ENCODE measurements around the gene HCN4. TPM values are rescaled to one million over a fixed set of nuclear protein-coding genes. Genes with fewer than 3 reads are reported as not detected.

Gene HCN4
- total RNA-seq, 1 experiment from 2014 or later, result 10.5 TPM

DNA sequence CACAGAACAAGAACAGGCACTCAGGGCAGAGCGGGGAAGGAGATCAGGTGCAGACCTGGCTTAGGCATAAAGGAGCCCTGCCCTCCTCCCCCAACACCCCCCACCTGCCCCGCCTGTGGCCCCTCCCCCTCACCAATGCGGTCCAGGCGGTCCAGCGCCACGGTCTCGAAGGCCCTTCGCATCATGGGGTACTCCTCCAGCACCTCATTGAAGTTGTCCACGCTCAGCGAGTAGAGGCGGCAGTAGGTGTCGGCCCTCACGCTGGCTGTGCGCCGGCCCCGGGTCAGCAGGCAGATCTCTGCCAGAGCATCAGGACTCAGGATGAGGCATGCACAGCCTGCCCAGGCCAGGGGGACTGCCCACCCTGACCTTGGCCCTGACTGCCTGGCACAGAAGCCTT, 44.8 kb downstream of the HCN4 start (continued):
- TF ChIP-seq, protein P1, sequence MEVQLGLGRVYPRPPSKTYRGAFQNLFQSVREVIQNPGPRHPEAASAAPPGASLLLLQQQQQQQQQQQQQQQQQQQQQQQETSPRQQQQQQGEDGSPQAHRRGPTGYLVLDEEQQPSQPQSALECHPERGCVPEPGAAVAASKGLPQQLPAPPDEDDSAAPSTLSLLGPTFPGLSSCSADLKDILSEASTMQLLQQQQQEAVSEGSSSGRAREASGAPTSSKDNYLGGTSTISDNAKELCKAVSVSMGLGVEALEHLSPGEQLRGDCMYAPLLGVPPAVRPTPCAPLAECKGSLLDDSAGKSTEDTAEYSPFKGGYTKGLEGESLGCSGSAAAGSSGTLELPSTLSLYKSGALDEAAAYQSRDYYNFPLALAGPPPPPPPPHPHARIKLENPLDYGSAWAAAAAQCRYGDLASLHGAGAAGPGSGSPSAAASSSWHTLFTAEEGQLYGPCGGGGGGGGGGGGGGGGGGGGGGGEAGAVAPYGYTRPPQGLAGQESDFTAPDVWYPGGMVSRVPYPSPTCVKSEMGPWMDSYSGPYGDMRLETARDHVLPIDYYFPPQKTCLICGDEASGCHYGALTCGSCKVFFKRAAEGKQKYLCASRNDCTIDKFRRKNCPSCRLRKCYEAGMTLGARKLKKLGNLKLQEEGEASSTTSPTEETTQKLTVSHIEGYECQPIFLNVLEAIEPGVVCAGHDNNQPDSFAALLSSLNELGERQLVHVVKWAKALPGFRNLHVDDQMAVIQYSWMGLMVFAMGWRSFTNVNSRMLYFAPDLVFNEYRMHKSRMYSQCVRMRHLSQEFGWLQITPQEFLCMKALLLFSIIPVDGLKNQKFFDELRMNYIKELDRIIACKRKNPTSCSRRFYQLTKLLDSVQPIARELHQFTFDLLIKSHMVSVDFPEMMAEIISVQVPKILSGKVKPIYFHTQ (CRISPR knock-in tag; IDR thresholded peaks at IDR 0.05), result no peak
- TF ChIP-seq, protein P2, sequence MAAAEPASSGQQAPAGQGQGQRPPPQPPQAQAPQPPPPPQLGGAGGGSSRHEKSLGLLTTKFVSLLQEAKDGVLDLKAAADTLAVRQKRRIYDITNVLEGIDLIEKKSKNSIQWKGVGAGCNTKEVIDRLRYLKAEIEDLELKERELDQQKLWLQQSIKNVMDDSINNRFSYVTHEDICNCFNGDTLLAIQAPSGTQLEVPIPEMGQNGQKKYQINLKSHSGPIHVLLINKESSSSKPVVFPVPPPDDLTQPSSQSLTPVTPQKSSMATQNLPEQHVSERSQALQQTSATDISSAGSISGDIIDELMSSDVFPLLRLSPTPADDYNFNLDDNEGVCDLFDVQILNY (CRISPR knock-in tag; IDR thresholded peaks at IDR 0.05), result no peak
- no peak for TF ChIP-seq ELF4 (CRISPR knock-in tag; IDR thresholded peaks at IDR 0.05; ENCODE audit: low read depth)
- TF ChIP-seq, protein P3, sequence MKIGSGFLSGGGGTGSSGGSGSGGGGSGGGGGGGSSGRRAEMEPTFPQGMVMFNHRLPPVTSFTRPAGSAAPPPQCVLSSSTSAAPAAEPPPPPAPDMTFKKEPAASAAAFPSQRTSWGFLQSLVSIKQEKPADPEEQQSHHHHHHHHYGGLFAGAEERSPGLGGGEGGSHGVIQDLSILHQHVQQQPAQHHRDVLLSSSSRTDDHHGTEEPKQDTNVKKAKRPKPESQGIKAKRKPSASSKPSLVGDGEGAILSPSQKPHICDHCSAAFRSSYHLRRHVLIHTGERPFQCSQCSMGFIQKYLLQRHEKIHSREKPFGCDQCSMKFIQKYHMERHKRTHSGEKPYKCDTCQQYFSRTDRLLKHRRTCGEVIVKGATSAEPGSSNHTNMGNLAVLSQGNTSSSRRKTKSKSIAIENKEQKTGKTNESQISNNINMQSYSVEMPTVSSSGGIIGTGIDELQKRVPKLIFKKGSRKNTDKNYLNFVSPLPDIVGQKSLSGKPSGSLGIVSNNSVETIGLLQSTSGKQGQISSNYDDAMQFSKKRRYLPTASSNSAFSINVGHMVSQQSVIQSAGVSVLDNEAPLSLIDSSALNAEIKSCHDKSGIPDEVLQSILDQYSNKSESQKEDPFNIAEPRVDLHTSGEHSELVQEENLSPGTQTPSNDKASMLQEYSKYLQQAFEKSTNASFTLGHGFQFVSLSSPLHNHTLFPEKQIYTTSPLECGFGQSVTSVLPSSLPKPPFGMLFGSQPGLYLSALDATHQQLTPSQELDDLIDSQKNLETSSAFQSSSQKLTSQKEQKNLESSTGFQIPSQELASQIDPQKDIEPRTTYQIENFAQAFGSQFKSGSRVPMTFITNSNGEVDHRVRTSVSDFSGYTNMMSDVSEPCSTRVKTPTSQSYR (CRISPR knock-in tag; IDR thresholded peaks at IDR 0.05), result no peak
- TF ChIP-seq CREB1 (CRISPR knock-in tag; IDR thresholded peaks at IDR 0.05), result no peak
- TF ChIP-seq MXD4 (CRISPR knock-in tag; IDR thresholded peaks at IDR 0.05; ENCODE audit: borderline replicate concordance), result no peak

DNA sequence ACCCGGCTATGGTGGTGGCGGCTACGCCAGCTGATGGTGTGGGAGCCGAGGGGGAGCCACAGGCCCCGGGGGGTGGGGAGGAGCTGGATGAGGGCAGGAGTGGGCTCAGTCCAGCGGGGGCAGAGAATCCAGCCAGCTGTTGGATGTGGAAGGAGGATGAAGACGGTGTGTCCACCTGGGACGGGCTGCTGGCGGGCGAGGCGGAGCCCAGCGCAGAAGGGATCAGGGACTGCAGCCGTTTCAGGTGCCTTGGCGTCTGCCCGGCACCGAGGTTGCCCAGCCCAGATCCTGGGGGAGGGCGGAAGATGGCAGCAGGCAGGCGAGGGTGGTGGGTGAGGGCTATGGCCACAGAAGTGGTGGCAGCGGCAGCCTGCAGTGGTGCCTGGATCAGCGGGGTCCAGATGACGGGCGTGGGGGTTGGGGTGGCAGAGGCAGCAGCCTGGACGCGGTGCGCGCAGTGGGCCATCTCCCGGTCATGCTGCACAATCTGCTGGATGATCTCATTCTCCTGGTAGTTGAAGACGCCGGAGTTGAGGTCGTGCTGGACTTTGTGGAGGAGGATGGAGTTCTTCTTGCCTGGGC, 45.3 kb downstream of the HCN4 start:
- Mint-ChIP-seq H3K27me3 (ENCODE audit: low read depth) (no peaks in the 10 kb centered on the region; the same call in 1 of the 2 replicates), H3K9me3 (no peaks in the 10 kb centered on the region), H3K36me3 (no peaks in the 10 kb centered on the region), H3K27ac (no peak overlapping the region), H3K4me1 (peaks cover 7% of the 10 kb centered on the region), H3K4me3 (no peak overlapping the region)
- TF ChIP-seq FOXK1 (CRISPR knock-in tag; IDR thresholded peaks at IDR 0.05), result no peak
- TF ChIP-seq, protein P4, sequence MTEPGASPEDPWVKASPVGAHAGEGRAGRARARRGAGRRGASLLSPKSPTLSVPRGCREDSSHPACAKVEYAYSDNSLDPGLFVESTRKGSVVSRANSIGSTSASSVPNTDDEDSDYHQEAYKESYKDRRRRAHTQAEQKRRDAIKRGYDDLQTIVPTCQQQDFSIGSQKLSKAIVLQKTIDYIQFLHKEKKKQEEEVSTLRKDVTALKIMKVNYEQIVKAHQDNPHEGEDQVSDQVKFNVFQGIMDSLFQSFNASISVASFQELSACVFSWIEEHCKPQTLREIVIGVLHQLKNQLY (CRISPR knock-in tag; IDR thresholded peaks at IDR 0.05), result no peak
- no peak for TF ChIP-seq IRF2 (CRISPR knock-in tag; IDR thresholded peaks at IDR 0.05; ENCODE audit: borderline replicate concordance, low read depth)
- TF ChIP-seq ZNF138 (CRISPR knock-in tag; conservative IDR thresholded peaks at IDR 0.05), result no peak
- TF ChIP-seq, protein P5, sequence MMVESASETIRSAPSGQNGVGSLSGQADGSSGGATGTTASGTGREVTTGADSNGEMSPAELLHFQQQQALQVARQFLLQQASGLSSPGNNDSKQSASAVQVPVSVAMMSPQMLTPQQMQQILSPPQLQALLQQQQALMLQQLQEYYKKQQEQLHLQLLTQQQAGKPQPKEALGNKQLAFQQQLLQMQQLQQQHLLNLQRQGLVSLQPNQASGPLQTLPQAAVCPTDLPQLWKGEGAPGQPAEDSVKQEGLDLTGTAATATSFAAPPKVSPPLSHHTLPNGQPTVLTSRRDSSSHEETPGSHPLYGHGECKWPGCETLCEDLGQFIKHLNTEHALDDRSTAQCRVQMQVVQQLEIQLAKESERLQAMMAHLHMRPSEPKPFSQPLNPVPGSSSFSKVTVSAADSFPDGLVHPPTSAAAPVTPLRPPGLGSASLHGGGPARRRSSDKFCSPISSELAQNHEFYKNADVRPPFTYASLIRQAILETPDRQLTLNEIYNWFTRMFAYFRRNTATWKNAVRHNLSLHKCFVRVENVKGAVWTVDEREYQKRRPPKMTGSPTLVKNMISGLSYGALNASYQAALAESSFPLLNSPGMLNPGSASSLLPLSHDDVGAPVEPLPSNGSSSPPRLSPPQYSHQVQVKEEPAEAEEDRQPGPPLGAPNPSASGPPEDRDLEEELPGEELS (CRISPR knock-in tag; IDR thresholded peaks at IDR 0.05), result no peak
- ChIA-PET CTCF (no interaction called here), POLR2A (no interaction called here)
- DNase-seq (ENCODE audit: low spot score), result no peak
- ATAC-seq, result no peak

DNA sequence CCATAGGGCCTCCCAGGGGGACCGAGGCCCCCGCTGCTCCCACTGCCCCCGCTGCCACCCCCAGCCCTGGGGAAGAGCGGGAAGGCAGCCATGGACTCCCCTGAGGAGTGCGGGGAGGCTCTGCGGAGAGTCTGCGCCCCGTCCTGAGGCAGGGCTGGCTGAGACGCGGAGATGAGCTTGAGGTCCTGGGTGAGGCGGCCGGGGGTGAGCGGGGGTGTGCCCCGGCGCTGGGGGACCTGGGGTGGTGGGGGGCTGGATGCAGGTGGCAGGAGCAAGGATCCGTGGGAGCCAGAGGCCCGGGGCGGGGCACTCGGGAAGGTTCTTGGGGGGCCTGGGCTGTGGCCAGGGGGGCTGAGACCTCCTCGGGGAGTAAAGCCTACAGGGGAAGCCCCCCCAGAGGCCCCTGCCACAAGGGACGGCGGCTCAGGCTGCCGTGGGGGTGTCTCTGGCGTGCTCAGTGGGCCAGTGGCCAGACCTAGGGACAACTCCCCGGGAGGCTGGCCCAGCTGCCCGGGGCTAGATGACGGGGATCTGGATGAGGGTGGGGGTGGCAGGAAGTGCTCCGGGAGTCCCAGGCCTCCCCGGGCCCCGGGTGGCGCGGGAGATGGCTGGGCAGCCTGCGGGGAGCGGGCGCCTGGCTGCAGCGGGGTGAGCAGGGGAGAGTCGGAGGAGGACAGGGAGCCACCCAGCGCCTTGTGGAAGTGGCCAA, 45.9 kb downstream of the HCN4 start:
- H3K27ac Mint-ChIP-seq, result no peak overlapping the region
- ChIA-PET CTCF (no interaction called here), POLR2A (interaction anchor here (1.1 kb wide), 1 partner anchor 12 kb away, joined by 3 read pairs; no protein-coding TSS in a partner anchor)
- DNase-seq (ENCODE audit: low spot score), result no peak
- TF ChIP-seq NR2C2 (CRISPR knock-in tag; IDR thresholded peaks at IDR 0.05) (no peak), ZNF317 (CRISPR knock-in tag; IDR thresholded peaks at IDR 0.05; ENCODE audit: borderline replicate concordance, low read depth) (no peak), ZNF263 (CRISPR knock-in tag; IDR thresholded peaks at IDR 0.05; ENCODE audit: low read depth) (no peak)
- TF ChIP-seq, protein P6, sequence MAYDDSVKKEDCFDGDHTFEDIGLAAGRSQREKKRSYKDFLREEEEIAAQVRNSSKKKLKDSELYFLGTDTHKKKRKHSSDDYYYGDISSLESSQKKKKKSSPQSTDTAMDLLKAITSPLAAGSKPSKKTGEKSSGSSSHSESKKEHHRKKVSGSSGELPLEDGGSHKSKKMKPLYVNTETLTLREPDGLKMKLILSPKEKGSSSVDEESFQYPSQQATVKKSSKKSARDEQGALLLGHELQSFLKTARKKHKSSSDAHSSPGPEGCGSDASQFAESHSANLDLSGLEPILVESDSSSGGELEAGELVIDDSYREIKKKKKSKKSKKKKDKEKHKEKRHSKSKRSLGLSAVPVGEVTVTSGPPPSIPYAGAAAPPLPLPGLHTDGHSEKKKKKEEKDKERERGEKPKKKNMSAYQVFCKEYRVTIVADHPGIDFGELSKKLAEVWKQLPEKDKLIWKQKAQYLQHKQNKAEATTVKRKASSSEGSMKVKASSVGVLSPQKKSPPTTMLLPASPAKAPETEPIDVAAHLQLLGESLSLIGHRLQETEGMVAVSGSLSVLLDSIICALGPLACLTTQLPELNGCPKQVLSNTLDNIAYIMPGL (CRISPR knock-in tag; IDR thresholded peaks at IDR 0.05), result no peak
- TF ChIP-seq, protein P7, sequence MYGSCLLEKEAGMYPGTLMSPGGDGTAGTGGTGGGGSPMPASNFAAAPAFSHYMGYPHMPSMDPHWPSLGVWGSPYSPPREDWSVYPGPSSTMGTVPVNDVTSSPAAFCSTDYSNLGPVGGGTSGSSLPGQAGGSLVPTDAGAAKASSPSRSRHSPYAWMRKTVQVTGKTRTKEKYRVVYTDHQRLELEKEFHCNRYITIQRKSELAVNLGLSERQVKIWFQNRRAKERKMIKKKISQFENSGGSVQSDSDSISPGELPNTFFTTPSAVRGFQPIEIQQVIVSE (CRISPR knock-in tag; IDR thresholded peaks at IDR 0.05; ENCODE audit: borderline replicate concordance), result no peak
- no peaks in the 10 kb centered on the region for H3K36me3 Mint-ChIP-seq
- no peaks in the 10 kb centered on the region; the same call in 1 of the 2 replicates for H3K27me3 Mint-ChIP-seq (ENCODE audit: low read depth)
- ATAC-seq, result no peak
- H3K9me3 Mint-ChIP-seq, result no peaks in the 10 kb centered on the region
- no peak overlapping the region for H3K4me3 Mint-ChIP-seq
- H3K4me1 Mint-ChIP-seq, result peaks cover 13% of the 10 kb centered on the region

All from WTC11 (cell line).